Stimulated activated CD4-positive, alpha-beta T cell treated with anti-CD3 and anti-CD28 coated beads, Interleukin-12 subunit alpha, Interleukin-12 subunit beta, amount 100 ng/mL, for 48 hours (primary cell): ENCODE results near the gene JAKMIP1.

ENCODE experiments used
- DNase-seq, 3 donors: peaks; one replicate each; pipeline ENCODE4 v3.0.0-alpha.2; 2020; ENCODE audit warnings: low read depth in 2 of 3, low spot score in 1 of 3

Gene JAKMIP1

DNA sequence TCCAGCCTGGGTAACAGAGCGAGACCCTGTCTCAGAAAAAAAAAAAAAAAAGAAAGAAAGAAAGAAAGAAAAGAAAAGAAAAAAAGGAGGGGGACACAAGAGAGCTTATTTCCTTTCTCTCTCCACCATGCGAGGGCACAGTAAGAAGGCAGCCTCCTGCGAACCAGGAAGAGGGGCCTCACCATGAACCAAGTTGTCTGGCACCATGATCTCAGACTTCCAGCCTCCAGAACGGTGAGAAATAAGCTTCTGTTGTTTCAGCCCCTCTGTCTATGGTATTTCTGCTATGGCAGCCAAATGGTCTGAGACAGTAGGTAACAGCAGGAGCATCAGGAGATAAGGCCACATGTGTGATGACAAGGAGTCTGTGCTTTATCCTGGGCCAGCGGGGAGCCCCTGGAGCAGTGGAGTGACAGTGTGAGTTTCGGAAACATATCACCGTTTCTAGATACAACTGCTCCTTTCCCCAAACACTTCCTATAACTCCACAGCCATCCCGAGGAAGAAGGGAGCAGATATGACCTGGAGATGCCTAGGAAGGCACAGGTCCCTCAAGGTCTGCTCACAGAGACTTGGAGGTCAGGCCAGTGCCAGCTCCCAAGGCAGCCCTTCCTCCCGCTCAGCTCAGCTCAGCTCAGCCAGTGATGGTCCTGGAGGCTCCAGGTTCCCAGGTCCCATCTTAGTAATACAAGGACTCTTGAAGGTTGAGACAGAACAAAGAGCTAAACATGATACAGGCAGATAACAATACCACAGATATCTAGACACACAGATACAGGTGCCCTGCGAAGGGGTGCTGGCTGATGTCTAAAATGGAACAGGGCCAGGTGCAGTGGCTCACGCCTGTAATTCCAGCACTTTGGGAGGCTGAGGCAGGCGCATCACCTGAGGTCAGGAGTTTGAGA lies 17.7 kb downstream of the JAKMIP1 start:
- no peak for DNase-seq

DNA sequence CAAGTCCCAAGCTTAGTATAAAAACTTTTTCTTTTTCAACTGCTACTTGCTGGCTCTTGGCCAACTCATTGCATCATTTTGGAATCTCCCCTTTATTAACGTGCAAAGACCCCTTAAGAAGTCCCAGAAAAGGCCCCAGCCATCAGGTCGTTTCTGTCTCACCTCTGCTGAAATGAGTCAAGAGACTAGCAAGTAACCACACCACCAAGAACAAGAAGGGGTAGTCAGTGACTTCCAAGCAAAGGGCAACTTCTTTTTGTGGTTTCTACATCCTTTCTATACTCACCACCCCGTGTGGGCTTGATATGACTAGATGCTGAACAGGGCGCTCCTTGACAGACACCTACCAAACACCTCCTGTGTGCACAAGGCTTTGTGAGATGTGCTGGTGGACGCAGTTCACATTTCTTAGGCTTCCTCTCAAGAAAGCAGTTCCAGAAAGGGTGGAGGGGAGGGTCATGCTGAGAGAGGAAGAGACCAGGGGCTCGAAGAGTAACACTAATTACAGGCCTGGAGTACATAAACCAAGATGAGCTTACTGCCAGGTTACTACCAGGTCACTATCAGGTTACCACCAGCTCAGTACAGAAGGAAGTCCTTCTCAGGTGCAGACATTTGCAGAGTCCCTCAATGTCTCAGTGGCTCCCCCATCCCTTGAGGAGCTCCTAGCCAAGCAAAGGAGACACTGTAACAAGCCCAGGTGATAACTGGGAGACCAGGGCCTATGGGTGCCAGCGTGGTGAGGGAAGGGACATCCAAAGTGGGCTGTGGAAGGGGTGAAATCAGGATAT lies 19.3 kb downstream of the JAKMIP1 start:
- peak; percentile 23 to 49 (median 40) for DNase-seq

DNA sequence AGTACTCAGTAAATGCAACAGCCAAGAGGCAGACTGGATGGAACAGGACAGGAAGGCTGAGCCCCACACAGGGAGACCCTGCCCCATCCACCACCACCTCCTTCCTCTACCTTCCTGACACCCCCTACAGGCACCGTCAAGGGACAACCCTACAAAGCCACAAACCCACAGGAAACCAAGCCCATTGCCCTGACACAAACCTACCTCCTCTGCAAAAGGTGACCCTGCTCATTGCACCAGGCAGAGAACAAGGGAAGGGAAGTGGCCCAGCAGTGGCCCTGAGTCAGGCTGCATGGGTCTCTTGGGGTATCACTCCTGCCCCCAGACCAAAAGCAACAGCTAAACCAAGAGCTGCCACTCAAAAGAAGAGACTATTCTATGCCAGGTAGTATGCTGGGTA lies 21.0 kb downstream of the JAKMIP1 start:
- no peak for DNase-seq

DNA sequence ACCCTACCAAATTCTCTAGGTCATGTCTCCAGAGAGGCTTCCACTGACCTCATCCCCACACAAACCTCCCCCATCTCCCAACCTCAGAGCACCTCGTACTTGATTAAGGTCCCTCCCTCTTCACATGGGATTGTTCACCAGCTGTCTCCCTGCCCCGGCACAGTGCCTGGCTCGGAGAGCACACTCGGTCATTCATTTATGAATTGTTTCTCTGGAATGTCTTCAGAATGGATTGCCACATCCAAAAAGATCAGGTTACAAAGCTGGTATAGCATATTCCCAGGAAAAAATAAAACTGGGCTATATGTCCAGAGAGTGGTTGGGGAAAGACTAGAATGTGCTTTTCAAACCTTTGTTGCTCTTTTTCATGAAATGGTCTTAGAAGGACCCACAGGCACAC lies 21.6 kb downstream of the JAKMIP1 start:
- no peak for DNase-seq

DNA sequence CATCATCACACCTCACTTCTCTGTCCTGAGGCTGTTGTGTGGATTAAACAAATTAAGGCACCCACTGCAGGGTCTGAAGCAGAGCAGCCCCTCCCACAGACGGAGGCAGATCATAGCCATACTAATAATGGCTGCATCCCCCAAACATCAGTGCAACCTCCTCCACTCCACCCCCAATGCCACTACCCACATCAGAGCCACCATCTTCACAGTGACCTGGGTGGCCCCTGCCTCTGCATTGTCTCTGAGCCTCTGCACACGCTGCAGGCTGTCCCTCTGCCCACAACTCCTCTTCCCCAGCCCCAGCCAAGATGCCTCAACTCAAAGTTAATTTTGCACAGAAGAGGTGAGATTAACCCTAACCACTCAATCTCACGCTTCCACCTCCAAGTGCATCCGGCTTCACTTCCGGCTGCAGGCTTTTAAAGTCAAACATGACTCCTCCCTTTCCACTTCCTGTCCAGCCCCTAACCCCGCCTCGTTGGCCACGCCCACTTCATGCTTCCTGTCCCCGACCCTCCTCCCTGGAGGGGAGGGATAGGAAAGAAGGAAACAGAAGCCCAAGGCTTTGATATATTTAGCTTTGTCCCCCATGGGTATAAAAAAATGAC lies 22.7 kb downstream of the JAKMIP1 start:
- DNase-seq: peak in 1 of 3 donors; percentile 20

DNA sequence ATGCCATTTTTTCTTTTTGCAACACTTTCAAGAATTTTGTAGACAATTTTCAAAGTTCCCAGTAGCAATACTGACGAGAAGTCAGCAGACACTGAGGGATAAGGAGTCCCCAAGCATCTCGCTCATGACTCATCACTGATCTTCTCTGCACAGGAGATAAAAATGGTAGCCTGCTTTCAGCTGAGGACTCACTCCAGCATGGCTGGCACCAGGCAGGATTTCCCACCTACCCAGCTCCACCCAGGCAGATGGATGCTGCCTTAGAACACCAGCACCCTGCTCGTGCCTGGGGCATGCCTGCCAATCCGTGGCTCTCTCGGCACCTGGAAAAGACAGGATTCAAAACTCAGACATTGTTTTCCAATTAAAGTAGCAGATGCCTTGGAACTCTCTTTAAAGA lies 24.9 kb downstream of the JAKMIP1 start:
- DNase-seq: no peak

DNA sequence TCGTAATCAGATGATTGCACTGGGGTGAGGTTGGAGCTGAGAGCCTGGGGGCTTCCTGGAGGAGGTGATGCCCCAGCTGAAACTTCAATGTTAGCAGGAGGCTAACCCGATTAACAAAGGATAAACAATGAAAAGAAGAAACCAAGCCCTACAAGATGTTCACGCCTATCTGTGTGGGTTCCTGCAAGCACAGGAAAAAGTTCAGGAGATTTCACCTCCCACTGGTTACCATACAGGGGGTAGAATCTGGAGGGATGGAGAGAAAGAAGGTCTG lies 27.5 kb downstream of the JAKMIP1 start:
- no peak for DNase-seq

DNA sequence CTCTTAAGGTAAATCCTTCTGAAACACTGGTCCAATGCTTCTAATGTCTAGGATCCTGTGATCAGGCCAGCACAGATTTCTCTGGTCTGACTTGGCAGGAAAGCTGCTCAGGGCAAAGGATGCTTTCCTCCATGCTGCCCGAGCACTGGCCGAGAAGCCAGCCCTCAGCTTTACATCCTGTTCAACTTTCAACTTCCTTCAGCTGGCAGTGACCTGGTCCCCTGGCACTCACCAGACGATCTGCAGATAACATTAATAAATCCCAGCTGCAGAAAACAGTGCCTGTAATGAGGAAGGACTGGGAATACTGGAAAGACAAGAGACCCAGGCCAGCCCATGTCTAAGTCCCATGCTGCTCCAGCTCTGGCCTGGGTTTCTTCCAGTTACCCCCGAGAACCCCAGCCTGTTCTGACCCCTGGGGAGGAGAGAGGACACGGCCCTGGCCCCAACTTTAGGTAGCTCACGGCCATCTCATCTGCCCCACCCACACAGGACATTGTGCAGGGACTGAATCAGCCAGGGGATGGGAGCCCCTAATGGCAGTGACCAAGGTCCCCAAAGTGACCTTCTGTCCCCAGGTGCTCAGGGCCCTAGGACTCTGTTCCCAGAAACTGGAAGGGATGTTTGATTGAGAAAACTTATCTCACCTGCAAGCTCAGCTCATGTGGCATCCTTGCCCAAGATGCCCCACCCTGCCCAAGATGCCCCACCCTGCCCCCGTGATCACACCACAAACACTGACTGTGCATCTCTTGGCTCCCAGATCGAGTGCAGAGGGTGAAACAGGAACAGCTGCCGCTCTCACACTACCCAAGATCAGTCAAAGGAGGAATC lies 28.0 kb downstream of the JAKMIP1 start:
- no peak for DNase-seq

DNA sequence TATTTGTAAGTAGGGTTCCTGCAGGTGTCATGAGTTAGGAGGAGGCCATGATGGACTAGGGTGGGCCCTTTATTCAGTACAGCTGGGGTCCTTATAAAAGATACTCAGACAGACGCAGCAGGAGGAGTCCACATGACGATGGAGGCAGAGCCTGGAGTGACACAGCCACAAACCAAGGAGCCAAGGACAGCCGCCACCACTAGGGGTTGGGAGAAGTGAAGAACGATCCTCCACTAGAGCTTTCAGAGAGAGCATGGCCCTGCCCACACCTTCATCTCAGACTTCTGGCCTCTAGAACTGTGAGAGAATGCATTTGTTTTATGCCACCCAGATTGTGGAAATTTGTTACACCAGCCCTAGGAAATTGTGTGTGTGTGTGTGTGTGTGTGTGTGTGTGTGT lies 31.1 kb downstream of the JAKMIP1 start:
- DNase-seq: no peak

DNA sequence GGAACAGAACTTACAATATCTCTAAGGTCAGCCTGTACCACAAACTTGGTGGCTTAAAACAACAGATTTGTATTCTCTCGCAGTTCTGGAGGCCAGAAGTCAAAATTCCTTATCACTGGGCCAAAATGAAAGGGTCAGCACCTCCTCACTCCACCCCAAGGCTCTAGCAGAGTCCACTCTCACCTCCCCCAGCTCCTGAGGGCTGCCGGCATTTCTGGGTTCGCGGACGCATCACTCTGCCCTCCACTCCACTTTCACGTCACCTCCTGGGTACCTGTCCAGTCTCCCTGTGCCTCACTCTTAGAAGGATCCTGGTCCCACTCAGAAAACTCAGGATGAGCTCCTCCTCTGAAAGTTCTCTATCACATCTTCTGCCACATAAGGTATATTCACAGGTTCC lies 34.6 kb downstream of the JAKMIP1 start:
- DNase-seq: no peak

DNA sequence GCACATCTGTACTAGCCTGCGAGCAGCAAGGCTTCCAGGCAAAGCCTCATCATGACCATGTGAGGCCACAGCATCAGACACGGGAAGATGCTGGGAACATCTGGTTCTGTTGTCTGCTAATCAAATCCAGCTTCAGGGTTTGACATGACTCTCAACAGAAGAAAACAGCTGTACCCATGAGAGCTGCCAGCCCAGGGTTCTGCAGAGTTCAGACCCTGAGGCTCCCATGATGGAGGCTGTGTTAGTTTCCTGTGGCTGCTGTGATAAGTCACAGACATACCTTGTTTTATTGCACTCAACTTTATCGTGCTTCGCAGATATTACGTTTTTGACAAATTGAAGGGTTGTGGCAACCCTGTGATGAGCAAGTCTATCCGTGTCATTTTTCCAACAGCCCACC lies 37.5 kb downstream of the JAKMIP1 start:
- no peak for DNase-seq

DNA sequence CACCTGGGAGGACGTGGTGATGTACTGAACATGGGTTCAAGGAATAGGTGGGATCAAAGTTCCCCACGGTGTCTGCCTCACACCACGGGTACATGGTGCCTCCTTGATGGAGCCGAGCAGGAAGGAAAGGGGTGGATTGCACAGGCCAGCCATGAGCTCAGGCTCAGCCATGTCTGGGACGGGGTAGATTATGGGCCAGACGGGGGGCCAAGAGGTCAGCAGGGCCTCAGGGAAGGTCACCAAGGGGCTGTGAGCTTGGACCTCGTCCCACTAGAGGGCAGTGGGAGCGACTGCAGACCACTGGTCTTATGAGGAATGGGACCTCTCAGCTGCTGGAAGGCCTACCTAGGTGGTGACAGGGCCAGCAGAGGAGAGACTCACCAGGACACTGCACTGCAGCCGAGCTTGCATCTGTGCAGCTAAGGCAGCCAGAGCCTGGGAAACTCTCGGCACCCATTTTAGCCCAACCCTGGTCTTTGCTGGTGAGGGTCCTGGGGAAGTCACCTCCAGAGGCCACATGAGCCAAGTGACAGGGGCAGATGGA lies 38.4 kb downstream of the JAKMIP1 start:
- DNase-seq: no peak

DNA sequence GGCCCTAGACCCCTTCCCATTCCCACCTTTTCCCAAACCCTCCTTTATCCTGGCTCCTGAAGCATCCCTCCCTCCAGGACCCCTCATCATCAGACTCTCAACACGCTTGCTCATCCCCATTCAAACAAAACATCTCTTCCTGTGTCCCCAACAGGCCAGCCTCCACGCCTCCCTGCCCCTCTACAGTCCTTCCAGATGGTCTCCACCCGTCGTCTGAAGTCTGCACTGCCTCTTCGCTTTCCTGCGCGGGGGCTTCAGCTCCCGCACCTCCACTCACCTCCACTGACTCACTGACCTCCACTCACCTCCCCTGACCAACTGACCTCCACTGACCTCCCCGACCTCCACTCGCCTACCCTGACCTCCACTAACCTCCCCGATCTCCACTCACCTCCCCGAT lies 39.8 kb downstream of the JAKMIP1 start:
- no peak for DNase-seq

DNA sequence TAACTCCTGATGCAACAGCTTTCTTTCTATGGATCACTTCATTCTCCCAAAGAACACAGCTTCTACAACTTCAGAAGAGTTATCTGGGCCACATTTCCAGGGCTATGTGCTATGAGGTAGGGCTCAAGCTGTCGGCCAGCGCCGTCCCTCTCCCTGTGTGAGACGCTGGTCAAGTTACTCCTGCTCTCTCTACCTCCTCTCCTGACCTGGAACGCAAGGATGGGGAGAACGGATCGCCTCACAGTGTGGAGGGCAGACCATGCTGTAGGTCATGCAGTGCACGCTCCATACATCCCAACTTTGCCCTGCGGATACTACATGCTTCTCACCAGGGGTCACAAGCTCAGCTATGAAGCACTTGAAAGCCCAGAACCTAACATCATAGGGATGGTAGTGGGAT lies 42.4 kb downstream of the JAKMIP1 start:
- no peak for DNase-seq

DNA sequence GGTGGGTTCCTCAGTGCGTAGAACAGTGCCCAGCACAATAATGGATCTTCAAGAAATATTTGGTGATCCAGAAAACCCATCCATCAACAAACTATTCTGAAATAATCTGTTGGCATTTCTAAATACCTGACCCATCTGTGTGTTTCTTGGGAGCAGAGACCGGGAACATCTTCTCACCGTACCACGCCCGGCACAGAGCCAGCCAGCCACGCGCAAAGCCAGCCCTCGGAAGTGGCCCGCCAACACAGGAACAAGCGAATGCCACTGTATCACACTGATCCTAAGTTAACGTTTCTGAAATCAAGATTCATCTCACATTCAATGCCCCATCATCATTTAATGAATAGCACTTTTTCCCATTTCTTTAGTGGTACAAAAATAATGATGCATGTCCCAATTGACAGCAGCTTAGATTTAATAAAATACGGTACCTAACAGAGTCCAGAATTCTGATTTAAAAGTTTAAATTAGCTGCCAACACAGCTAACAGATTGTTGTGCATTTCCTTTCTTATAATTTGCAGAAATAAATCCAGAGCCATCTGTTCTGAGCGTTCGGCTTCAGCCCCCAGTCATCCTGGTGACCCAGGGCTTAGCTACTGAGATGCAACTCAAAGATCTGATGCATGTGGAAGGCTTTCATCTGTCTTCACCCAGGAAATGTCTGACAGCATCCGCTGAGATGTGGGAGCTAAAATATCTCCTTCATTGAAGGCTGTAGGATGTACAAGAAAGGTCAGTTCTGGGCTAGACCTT lies 44.2 kb downstream of the JAKMIP1 start:
- no peak for DNase-seq

DNA sequence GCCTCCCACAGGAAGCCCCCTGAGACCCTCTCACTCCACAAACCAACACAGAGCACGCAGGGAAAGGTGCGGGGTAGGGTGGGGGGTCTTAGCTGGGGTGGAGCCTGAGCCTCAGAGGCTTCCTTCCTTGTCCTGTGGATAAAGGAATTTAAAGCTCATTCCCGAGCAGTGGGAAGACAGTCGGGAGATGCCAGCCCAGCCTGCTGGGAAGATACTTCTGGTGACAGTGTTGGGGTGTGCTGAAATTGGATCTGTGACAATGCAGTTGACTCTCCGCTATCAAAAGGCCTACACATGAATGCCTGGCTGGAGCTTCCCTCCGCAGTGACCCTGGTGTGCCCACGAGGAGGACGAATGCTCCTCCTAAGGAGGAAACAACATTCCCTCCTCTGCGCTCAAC lies 45.5 kb downstream of the JAKMIP1 start:
- DNase-seq: no peak

DNA sequence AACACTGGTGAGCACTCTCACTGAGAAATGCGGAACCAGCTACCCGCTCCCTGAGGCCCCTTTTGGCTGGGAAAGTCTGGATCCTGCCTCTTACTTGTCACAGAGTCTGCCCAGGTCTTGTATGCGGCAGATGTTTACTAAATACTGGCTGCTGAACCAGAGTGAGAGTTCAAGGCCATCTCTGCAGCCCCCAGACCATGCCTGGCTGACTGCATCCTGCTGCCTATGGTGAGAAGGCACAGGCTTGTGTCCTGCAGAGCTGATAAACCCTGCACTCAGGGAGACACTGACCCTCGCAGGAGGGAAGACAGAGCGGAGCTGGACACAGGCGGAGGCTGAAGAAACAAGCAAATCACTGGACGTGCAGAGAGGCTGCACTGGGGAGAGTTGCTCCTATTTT lies 46.5 kb downstream of the JAKMIP1 start:
- DNase-seq: no peak

DNA sequence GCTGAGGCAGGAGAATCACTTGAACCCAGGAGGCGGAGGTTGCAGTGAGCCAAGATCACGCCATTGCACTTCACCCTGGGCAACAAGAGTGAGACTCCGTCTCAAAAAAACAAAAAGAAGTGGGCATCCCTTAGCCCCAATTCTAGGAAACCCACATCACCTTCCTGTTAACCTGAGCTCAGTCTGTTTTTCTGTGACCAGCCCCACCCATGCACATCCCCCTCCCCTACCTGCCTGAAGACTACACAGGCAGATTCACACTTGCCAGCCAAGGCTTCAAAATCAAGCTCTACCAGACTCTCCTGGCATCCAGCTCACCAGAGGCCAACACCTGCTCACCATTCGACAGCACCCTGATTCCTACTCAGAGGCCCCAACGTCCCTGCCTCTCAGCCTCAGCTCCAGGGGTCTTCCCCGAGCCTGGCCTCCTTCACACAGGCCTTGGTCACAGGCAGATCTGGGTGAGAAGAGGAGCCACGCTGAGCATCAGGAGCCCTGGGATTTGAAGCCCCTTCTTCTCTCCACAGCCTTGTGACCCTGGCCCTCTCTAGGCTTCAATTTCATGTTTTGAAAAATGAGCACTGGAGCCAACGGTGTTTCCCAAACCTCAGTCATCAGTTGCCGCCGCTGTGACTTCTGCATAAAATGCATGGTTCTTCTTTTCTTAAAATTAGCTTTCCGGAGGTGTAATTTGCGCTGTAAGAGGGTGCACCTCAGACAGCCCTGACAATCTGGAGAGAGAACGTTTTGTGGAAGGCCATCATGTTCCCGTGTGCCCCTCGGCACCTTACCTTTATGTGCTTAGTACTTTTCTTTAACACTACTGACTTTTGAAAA lies 47.3 kb downstream of the JAKMIP1 start:
- no peak for DNase-seq

DNA sequence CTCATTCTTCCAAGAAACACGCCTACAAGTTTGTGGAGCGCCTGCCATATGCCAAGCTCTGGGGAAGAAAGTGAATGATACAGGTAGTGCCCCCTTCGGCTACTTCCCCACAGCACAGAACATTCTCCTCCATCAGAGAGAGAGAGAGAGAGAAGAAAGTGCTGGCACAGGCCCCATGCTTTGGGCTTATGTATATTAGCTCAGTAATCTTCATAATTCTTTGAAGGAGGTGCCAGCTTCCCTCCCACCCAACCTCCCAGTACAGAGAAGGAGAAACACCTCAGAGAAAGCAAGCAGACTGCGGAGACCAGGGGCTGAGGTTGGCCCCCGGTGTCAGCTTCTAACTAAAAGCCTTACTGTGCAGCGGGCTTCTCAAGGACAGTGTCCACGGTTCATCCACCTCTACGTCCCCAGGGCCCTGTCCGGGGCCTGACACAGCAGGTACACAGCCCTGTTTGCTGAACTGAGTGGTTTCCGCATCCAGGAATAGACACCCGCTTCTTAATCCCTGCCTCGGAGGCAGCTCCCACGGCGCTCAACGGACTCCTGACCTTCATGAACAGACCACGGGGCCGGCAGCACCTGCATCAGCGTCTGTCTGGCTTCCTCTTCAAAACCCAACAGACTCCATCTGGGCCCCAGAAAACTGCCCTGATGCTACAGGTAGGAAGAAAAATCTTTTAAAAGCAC lies 50.2 kb downstream of the JAKMIP1 start:
- DNase-seq: no peak
